BE2C (cell line): ENCODE data around the gene MAGI1.
A peak's percentile ranks its signal among the peaks of the same experiment; 100 is the strongest.

Experiments used
- DNase-seq: peaks from one replicate; pipeline ENCODE4 v3.0.0-alpha.2; 2020
- H3K27me3 ChIP-seq: fragments of 250-450 bp; sonication (Bioruptor Pico); 2 replicates; pipeline ENCODE4 v1.5.1; 2020; ENCODE audit warnings: mild to moderate bottlenecking
- H3K36me3 ChIP-seq: fragments of 250-450 bp; sonication (Bioruptor Pico); 2 replicates; pipeline ENCODE4 v1.5.1; 2020; ENCODE audit warnings: mild to moderate bottlenecking
- H3K4me1 ChIP-seq: fragments of 250-450 bp; sonication (Bioruptor Pico); 2 replicates; pipeline ENCODE4 v1.5.1; 2020
- H3K4me3 ChIP-seq: 2 replicates; pipeline ENCODE4 v1.5.1; 2011; ENCODE audit warnings: low read depth, low read length
- H3K9me3 ChIP-seq: fragments of 250-450 bp; sonication (Bioruptor Pico); 2 replicates; pipeline ENCODE4 v1.5.1; 2020
- TF ChIP-seq, protein P1 (sequence below): IDR thresholded peaks from 2 replicates; pipeline ENCODE4 v1.5.1; 2012; ENCODE audit warnings: mild to moderate bottlenecking, low read depth, low read length

Gene MAGI1

DNA sequence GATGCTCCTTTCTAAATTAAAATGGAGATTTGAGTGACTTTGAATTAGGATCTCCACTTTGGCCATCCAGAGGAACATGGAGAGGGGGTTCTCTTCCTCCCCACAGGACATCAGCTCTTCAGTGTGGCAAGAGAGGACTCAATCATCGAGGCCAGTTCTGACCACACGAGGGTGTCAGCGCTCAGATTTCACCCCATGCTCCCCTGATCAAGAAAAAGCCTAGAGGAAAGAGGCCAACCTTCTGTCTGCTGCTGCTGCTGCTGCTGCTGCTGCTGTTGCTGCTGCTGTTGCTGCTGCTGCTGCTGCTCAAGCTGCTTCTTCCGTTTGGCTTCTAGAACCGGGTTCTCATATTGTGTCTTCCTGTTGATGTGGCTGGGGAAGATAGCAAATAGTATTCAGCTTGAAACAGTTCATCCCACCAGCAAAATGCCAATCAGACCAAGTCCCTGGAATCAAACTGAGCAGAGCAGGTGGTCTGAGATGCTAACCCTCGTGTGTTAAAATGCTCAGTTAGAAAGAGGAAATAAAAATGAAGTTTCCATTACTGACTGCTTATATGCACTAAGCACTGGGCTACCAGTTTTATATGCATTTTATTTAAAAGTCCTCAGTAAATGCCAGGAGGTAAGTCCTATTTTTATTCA is 599.0 kb downstream of the MAGI1 start:
- no peaks in the 10 kb centered on the region for H3K27me3 ChIP-seq
- 0 out of 2 replicates have a peak, but pooled peaks cover 4% of the 10 kb centered on the region for H3K36me3 ChIP-seq
- H3K4me3 ChIP-seq: no peak overlapping the region
- H3K9me3 ChIP-seq: no peaks in the 10 kb centered on the region
- H3K4me1 ChIP-seq: peaks cover 6% of the 10 kb centered on the region
- TF ChIP-seq, protein P1, sequence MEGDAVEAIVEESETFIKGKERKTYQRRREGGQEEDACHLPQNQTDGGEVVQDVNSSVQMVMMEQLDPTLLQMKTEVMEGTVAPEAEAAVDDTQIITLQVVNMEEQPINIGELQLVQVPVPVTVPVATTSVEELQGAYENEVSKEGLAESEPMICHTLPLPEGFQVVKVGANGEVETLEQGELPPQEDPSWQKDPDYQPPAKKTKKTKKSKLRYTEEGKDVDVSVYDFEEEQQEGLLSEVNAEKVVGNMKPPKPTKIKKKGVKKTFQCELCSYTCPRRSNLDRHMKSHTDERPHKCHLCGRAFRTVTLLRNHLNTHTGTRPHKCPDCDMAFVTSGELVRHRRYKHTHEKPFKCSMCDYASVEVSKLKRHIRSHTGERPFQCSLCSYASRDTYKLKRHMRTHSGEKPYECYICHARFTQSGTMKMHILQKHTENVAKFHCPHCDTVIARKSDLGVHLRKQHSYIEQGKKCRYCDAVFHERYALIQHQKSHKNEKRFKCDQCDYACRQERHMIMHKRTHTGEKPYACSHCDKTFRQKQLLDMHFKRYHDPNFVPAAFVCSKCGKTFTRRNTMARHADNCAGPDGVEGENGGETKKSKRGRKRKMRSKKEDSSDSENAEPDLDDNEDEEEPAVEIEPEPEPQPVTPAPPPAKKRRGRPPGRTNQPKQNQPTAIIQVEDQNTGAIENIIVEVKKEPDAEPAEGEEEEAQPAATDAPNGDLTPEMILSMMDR: peak; percentile 89
- DNase-seq: peak; percentile 69

DNA sequence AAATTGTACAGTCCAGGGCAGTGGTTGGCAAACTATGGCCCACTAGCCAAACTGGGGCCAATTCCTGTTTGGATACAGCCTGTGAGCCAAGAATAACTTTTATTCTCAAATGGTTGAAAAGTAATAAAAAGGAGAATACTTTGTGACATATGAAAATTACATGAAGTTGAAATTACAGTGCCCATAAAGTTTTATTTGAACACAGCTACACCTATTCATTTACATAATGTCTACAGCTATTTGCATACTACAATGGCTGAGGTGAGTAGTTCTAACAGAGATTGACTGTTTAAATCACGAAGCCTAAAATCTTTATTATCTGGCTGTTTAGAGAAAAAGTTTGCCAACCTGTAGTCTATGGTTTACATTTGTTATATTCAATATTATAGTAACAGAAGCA is 600.1 kb downstream of the MAGI1 start:
- Histone ChIP-seq H3K4me1 (peaks cover 8% of the 10 kb centered on the region), H3K36me3 (0 out of 2 replicates have a peak, but pooled peaks cover 4% of the 10 kb centered on the region), H3K27me3 (no peaks in the 10 kb centered on the region), H3K9me3 (no peaks in the 10 kb centered on the region), H3K4me3 (no peak overlapping the region)
- TF ChIP-seq, protein P1: no peak
- DNase-seq: no peak

DNA sequence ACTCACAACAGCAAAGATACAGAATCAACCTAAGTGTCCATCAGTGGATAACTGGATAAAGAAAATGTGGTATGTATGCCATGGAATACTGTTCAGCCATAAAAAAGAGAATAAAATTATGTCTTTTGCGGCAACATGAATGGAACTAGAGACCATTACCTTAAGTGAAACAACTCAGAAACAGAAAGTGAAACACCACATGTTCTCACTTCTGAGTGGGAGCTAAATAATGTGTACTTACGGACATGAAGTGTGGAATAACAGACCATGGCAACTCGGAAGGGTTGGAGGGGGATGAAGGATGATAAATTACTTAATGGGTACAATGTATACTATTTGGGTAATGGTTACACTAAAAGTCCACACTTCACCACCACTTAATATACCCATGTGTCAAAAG is 600.6 kb downstream of the MAGI1 start:
- TF ChIP-seq, protein P1: no peak
- peaks cover 8% of the 10 kb centered on the region for H3K4me1 ChIP-seq
- no peak for DNase-seq
- H3K9me3 ChIP-seq: no peaks in the 10 kb centered on the region
- no peak overlapping the region for H3K4me3 ChIP-seq
- H3K27me3 ChIP-seq: no peaks in the 10 kb centered on the region
- 0 out of 2 replicates have a peak, but pooled peaks cover 4% of the 10 kb centered on the region for H3K36me3 ChIP-seq

DNA sequence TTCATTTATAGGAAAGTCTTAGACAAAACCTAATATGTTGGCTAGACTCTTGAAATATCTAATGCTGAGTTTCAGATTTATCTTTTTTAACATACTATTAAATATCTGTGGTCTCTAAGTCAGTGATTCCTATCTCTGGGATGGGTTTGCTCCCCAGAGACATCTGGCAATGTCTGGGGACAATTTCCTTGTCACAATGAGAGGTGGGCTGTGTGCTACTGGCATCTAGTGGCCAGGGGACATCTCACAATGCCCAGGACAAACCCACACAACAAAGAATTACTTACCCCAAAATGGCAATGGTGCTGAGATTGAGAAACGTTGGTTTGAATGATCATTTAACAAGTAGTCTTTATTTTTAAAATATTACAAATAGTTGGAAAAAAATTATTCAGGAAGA is 602.1 kb downstream of the MAGI1 start:
- Histone ChIP-seq H3K4me1 (peaks cover 8% of the 10 kb centered on the region), H3K27me3 (no peaks in the 10 kb centered on the region), H3K9me3 (no peaks in the 10 kb centered on the region), H3K36me3 (0 out of 2 replicates have a peak, but pooled peaks cover 4% of the 10 kb centered on the region), H3K4me3 (no peak overlapping the region)
- TF ChIP-seq, protein P1: peak; percentile 98
- DNase-seq: peak; percentile 77

DNA sequence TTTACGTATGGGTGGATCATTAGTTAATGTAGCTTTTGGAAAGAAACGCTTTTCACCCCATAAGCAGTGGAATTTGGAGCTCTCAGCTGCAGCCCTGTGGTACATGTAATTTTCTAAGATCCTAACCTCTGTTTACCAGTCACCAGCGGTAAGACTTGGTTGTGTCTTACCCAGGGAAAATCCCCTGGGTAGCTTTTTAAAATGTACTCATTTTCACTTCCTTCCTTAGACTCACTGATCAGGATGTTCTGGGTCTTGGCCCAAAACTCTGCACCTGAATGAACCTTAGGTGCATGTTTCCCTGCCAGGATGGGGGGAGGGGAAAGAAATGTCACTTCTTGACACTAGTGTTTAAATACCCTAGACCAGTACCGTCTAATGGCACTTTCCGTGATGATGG is 605.2 kb downstream of the MAGI1 start:
- no peak for DNase-seq
- H3K27me3 ChIP-seq: no peaks in the 10 kb centered on the region
- TF ChIP-seq, protein P1: no peak
- no peaks in the 10 kb centered on the region for H3K9me3 ChIP-seq
- H3K36me3 ChIP-seq: peaks cover 10% of the 10 kb centered on the region
- peaks cover 8% of the 10 kb centered on the region for H3K4me1 ChIP-seq
- H3K4me3 ChIP-seq: no peak overlapping the region

DNA sequence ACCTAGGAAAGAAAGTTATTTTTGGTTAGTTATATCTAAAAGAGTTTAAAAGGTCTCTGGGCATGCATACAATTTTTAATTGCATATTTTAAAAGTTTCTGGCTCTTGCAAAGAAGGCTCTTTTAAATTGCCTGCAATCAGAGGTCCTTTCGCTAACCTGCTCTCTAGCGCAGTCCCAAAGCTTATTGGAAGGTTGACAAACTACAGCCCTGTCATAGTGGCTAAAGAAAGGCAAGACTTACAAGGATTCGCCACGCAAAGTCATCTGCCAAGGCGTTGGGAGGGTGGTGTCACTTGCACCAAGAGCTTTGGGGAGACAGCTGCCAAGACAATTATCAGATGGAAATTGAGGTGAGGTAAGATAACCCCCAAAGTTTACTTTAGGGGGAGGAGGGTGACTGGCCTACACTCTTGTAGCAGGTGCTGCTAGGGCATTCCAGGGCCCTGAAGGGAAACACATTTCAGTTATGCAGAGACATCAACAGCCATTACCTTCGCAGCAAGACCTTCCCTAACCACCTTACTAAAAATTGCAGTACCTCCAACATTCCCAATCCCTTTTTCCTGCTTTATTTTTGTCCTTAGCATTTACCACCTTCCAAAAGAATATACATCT is 606.2 kb downstream of the MAGI1 start:
- DNase-seq: no peak
- no peaks in the 10 kb centered on the region for H3K9me3 ChIP-seq
- H3K36me3 ChIP-seq: peaks cover 10% of the 10 kb centered on the region
- no peaks in the 10 kb centered on the region for H3K27me3 ChIP-seq
- H3K4me1 ChIP-seq: peaks cover 8% of the 10 kb centered on the region
- TF ChIP-seq, protein P1: no peak
- H3K4me3 ChIP-seq: no peak overlapping the region
